Activated CD4-positive, alpha-beta T cell treated with anti-CD3 and anti-CD28 coated beads for 48 hours (primary cell): Measurements from ENCODE around the gene LRRC1.

ENCODE experiments used
- DNase-seq: peaks from one replicate; pipeline ENCODE4 v3.0.0-alpha.2; 2020

Gene LRRC1

GRCh38 chr6:53818858-53819609, 24.2 kb downstream of the LRRC1 start:
- no peak for DNase-seq

- DNase-seq, result no peak
Observed at GRCh38 chr6:53822401-53823125, 27.8 kb downstream of the LRRC1 start.

- DNase-seq, result no peak
Observed at GRCh38 chr6:53824714-53825113, 29.9 kb downstream of the LRRC1 start.

- DNase-seq, result no peak
Observed at GRCh38 chr6:53825532-53826321, 30.9 kb downstream of the LRRC1 start.

GRCh38 chr6:53827531-53827930, 32.7 kb downstream of the LRRC1 start:
- no peak for DNase-seq

- no peak for DNase-seq
Observed at GRCh38 chr6:53828215-53828614, 33.4 kb downstream of the LRRC1 start.

- DNase-seq, result no peak
Observed at GRCh38 chr6:53828966-53829697, 34.3 kb downstream of the LRRC1 start.

- no peak for DNase-seq
Observed at GRCh38 chr6:53829698-53830221, 35.0 kb downstream of the LRRC1 start.

GRCh38 chr6:53830366-53830765, 35.6 kb downstream of the LRRC1 start:
- DNase-seq, result no peak

- DNase-seq, result no peak
Observed at GRCh38 chr6:53831081-53831869, 36.5 kb downstream of the LRRC1 start.

GRCh38 chr6:53831936-53832660, 37.3 kb downstream of the LRRC1 start:
- DNase-seq, result no peak

- DNase-seq, result no peak
Observed at GRCh38 chr6:53833155-53833554, 38.4 kb downstream of the LRRC1 start.

GRCh38 chr6:53834132-53834531, 39.3 kb downstream of the LRRC1 start:
- no peak for DNase-seq

- DNase-seq, result no peak
Observed at GRCh38 chr6:53837865-53838769, 43.3 kb downstream of the LRRC1 start.

- no peak for DNase-seq
Observed at GRCh38 chr6:53840027-53840426, 45.2 kb downstream of the LRRC1 start.

GRCh38 chr6:53845280-53846195, 50.7 kb downstream of the LRRC1 start:
- DNase-seq, result no peak

- no peak for DNase-seq
Observed at GRCh38 chr6:53846250-53846649, 51.4 kb downstream of the LRRC1 start.

GRCh38 chr6:53847796-53848314, 53.0 kb downstream of the LRRC1 start:
- DNase-seq, result no peak

- no peak for DNase-seq
Observed at GRCh38 chr6:53850527-53850926, 55.7 kb downstream of the LRRC1 start.
